ENCODE measurements around the gene TGFBR3L.
A peak's percentile ranks its signal among the peaks of the same experiment; 100 is the strongest.

The TGFBR3L gene

GRCh38 chr19:7908078-7908699 lies 6.4 kb upstream of the TGFBR3L start (continued):
- TF ChIP-seq, protein P1, sequence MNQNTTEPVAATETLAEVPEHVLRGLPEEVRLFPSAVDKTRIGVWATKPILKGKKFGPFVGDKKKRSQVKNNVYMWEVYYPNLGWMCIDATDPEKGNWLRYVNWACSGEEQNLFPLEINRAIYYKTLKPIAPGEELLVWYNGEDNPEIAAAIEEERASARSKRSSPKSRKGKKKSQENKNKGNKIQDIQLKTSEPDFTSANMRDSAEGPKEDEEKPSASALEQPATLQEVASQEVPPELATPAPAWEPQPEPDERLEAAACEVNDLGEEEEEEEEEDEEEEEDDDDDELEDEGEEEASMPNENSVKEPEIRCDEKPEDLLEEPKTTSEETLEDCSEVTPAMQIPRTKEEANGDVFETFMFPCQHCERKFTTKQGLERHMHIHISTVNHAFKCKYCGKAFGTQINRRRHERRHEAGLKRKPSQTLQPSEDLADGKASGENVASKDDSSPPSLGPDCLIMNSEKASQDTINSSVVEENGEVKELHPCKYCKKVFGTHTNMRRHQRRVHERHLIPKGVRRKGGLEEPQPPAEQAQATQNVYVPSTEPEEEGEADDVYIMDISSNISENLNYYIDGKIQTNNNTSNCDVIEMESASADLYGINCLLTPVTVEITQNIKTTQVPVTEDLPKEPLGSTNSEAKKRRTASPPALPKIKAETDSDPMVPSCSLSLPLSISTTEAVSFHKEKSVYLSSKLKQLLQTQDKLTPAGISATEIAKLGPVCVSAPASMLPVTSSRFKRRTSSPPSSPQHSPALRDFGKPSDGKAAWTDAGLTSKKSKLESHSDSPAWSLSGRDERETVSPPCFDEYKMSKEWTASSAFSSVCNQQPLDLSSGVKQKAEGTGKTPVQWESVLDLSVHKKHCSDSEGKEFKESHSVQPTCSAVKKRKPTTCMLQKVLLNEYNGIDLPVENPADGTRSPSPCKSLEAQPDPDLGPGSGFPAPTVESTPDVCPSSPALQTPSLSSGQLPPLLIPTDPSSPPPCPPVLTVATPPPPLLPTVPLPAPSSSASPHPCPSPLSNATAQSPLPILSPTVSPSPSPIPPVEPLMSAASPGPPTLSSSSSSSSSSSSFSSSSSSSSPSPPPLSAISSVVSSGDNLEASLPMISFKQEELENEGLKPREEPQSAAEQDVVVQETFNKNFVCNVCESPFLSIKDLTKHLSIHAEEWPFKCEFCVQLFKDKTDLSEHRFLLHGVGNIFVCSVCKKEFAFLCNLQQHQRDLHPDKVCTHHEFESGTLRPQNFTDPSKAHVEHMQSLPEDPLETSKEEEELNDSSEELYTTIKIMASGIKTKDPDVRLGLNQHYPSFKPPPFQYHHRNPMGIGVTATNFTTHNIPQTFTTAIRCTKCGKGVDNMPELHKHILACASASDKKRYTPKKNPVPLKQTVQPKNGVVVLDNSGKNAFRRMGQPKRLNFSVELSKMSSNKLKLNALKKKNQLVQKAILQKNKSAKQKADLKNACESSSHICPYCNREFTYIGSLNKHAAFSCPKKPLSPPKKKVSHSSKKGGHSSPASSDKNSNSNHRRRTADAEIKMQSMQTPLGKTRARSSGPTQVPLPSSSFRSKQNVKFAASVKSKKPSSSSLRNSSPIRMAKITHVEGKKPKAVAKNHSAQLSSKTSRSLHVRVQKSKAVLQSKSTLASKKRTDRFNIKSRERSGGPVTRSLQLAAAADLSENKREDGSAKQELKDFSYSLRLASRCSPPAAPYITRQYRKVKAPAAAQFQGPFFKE (tag by site-specific recombination; IDR thresholded peaks at IDR 0.05; ENCODE audit: borderline replicate concordance) = no peak
- TF ChIP-seq KLF9 (tag by site-specific recombination; IDR thresholded peaks at IDR 0.05; ENCODE audit: low read depth) (no peak), HIC1 (tag by site-specific recombination; IDR thresholded peaks at IDR 0.05) (peak; percentile 8; the same call in 1 of the 2 replicates), ZNF341 (tag by site-specific recombination; IDR thresholded peaks at IDR 0.05; ENCODE audit: low read depth) (no peak), ZNF610 (tag by site-specific recombination; IDR thresholded peaks at IDR 0.05; ENCODE audit: borderline replicate concordance) (no peak), ZNF280C (tag by site-specific recombination; IDR thresholded peaks at IDR 0.05) (no peak), IKZF3 (tag by site-specific recombination; IDR thresholded peaks at IDR 0.05) (no peak), ZNF394 (tag by site-specific recombination; IDR thresholded peaks at IDR 0.05; ENCODE audit: borderline replicate concordance) (no peak), ZNF2 (tag by site-specific recombination; IDR thresholded peaks at IDR 0.05) (no peak), ZNF654 (tag by site-specific recombination; IDR thresholded peaks at IDR 0.05; ENCODE audit: low read depth) (no peak)

DNA sequence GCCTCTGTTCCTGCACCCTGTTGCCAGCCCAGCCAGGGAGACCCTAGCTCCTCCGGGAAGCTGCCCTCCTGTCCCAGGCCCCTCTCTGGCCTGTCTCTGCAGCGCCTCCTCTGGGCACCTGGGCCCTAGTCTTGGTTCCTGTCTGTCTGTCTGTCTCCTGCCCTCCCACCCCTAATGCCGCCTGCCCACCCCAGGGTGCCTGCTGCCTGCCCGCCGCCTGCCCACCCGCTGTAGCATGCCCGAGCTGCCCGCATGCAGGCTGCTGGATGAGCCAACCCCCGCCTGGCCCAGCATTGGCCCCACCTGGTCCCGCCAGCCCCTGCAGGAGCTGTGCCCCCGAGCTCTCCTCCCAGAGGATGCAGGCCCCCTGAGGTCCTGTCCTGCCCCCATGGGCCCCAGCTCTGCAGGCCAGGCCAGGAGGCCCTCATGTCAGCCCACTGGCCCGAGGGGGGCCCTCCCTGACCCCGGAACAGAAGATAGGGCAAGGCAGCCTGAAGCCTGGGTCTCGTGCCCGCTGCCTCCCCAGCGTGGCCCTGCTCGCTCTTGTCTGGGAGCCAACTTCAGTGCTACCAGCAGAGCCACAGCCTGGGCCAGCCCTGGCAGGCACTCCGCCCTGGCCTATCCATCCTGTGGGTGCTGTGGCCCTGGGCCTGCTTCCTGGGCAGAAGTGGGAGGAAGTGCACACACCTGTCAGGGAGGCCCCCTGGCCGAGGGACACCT lies 5.7 kb upstream of the TGFBR3L start:
- POLR2A ChIA-PET = interaction anchor here (0.6 to 2.7 kb wide), 3 partner anchors 9 to 17 kb away, joined by 3 to 16 read pairs (median 9); partner anchors contain the start of gene SNAPC2

More for the DNA sequence above, 5.7 kb upstream of the TGFBR3L start:
- CTCF ChIA-PET = interaction anchor here (0.6 to 1.7 kb wide), 5 partner anchors 9 to 731 kb away, joined by 3 to 6 read pairs (median 3); no protein-coding TSS in a partner anchor
- Histone ChIP-seq H3K27ac (ENCODE audit: extremely low read depth, low read depth, low read length) (no peak overlapping the region), H3K9me3 (ENCODE audit: control insufficient read depth, insufficient read depth, low read depth, low read length) (no peaks in the 10 kb centered on the region), H3K4me1 (ENCODE audit: control insufficient read depth, insufficient read depth, low read length) (peaks cover 5% of the 10 kb centered on the region; the same call in 1 of the 2 replicates), H3K4me3 (ENCODE audit: low read depth, low read length) (no peak overlapping the region), H3K36me3 (ENCODE audit: control insufficient read depth in 2 of 2, insufficient read depth in 1 of 2, low read length in 2 of 2) (peaks cover 0 to 45% of the 10 kb centered on the region in 2 experiments; a peak in 2 of 3 replicates)
- TF ChIP-seq REPIN1 (tag by site-specific recombination; IDR thresholded peaks at IDR 0.05; ENCODE audit: low read depth) (no peak), ZNF140 (tag by site-specific recombination; IDR thresholded peaks at IDR 0.05) (no peak), ZFP69B (tag by site-specific recombination; IDR thresholded peaks at IDR 0.05) (no peak), ZIC2 (tag by site-specific recombination; IDR thresholded peaks at IDR 0.05) (peak; percentile 58; the same call in 1 of the 2 replicates), PRDM6 (tag by site-specific recombination; IDR thresholded peaks at IDR 0.05) (no peak), SP2 (tag by site-specific recombination; IDR thresholded peaks at IDR 0.05) (no peak), GLIS2 (tag by site-specific recombination; IDR thresholded peaks at IDR 0.05) (peak; percentile 54), GLIS1 (tag by site-specific recombination; IDR thresholded peaks at IDR 0.05) (peak; percentile 83), ZNF239 (tag by site-specific recombination; IDR thresholded peaks at IDR 0.05) (no peak), ZNF423 (tag by site-specific recombination; IDR thresholded peaks at IDR 0.05) (peak; percentile 39; the same call in 1 of the 2 replicates)
- TF ChIP-seq, protein P2, sequence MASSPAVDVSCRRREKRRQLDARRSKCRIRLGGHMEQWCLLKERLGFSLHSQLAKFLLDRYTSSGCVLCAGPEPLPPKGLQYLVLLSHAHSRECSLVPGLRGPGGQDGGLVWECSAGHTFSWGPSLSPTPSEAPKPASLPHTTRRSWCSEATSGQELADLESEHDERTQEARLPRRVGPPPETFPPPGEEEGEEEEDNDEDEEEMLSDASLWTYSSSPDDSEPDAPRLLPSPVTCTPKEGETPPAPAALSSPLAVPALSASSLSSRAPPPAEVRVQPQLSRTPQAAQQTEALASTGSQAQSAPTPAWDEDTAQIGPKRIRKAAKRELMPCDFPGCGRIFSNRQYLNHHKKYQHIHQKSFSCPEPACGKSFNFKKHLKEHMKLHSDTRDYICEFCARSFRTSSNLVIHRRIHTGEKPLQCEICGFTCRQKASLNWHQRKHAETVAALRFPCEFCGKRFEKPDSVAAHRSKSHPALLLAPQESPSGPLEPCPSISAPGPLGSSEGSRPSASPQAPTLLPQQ (tag by site-specific recombination; IDR thresholded peaks at IDR 0.05) = no peak
